ENCODE measurements around the gene LRRC47.

Gene LRRC47

DNA sequence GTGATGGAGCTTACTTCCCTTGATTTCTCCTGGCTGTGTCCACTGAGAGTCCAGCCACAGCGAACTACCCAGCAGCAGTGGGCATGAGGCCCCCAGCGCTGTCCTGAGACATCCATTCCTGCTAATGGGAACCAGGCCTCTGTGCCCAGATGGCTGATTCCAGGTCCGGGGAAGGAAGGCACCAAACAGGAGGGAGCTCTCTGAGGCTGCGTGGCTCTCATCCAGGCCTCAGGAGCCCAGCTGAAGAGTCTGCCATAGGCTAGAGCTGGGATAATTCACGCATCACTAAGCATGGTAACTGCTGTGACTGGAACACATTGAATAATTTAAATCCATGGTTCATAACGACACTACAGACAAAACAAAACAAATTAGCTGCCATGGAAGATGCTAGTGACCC, 24.7 kb upstream of the LRRC47 start:
- Histone ChIP-seq H3K9me3 (ENCODE audit: insufficient read depth, low read length) (no peaks in the 10 kb centered on the region), H3K4me3 (ENCODE audit: low read length) (no peak overlapping the region), H3K36me3 (replicated peaks; ENCODE audit: low read depth, low read length) (peaks cover 4% of the 10 kb centered on the region), H3K4me2 (ENCODE audit: low read length) (no peak overlapping the region), H3K79me2 (ENCODE audit: low read length) (no peaks in the 10 kb centered on the region), H3K9ac (ENCODE audit: low read length) (no peak overlapping the region), H3K27ac (ENCODE audit: low read length) (no peak overlapping the region), H2AFZ (ENCODE audit: low read depth, low read length) (no peak overlapping the region), H4K20me1 (ENCODE audit: insufficient read depth, low read length) (no peaks in the 10 kb centered on the region; the same call in 1 of the 2 replicates), H3K27me3 (ENCODE audit: low read depth, low read length) (no peaks in the 10 kb centered on the region), H3K4me1 (ENCODE audit: low read length) (peaks cover 12% of the 10 kb centered on the region; the same call in 1 of the 2 replicates)
- TF ChIP-seq EZH2phosphoT487 (IDR thresholded peaks at IDR 0.05; ENCODE audit: low read depth) (no peak), CTCF (IDR thresholded peaks at IDR 0.05; ENCODE audit: low read depth, low read length) (no peak)

GRCh38 chr1:3820316-3820715, 24.0 kb upstream of the LRRC47 start:
- H4K20me1 ChIP-seq (ENCODE audit: insufficient read depth, low read length), result no peaks in the 10 kb centered on the region; the same call in 1 of the 2 replicates
- no peak overlapping the region for H3K4me3 ChIP-seq (ENCODE audit: low read length)
- peaks cover 12% of the 10 kb centered on the region; the same call in 1 of the 2 replicates for H3K4me1 ChIP-seq (ENCODE audit: low read length)
- H3K9me3 ChIP-seq (ENCODE audit: insufficient read depth, low read length), result no peaks in the 10 kb centered on the region
- no peak overlapping the region for H3K27ac ChIP-seq (ENCODE audit: low read length)
- no peak overlapping the region for H2AFZ ChIP-seq (ENCODE audit: low read depth, low read length)
- H3K79me2 ChIP-seq (ENCODE audit: low read length), result no peaks in the 10 kb centered on the region
- peaks cover 4% of the 10 kb centered on the region for H3K36me3 ChIP-seq (replicated peaks; ENCODE audit: low read depth, low read length)
- TF ChIP-seq EZH2phosphoT487 (IDR thresholded peaks at IDR 0.05; ENCODE audit: low read depth) (no peak), CTCF (IDR thresholded peaks at IDR 0.05; ENCODE audit: low read depth, low read length) (no peak)
- no peak overlapping the region for H3K4me2 ChIP-seq (ENCODE audit: low read length)
- no peaks in the 10 kb centered on the region for H3K27me3 ChIP-seq (ENCODE audit: low read depth, low read length)
- no peak overlapping the region for H3K9ac ChIP-seq (ENCODE audit: low read length)

GRCh38 chr1:3819771-3820200, 23.5 kb upstream of the LRRC47 start:
- H3K4me2 ChIP-seq (ENCODE audit: low read length), result no peak overlapping the region
- H3K9me3 ChIP-seq (ENCODE audit: insufficient read depth, low read length), result no peaks in the 10 kb centered on the region
- no peaks in the 10 kb centered on the region for H3K27me3 ChIP-seq (ENCODE audit: low read depth, low read length)
- no peaks in the 10 kb centered on the region; the same call in 1 of the 2 replicates for H4K20me1 ChIP-seq (ENCODE audit: insufficient read depth, low read length)
- H3K36me3 ChIP-seq (replicated peaks; ENCODE audit: low read depth, low read length), result peaks cover 4% of the 10 kb centered on the region
- no peak overlapping the region for H3K27ac ChIP-seq (ENCODE audit: low read length)
- H3K4me1 ChIP-seq (ENCODE audit: low read length), result peaks cover 12% of the 10 kb centered on the region; the same call in 1 of the 2 replicates
- no peak for TF ChIP-seq CTCF (IDR thresholded peaks at IDR 0.05; ENCODE audit: low read depth, low read length)
- no peak for TF ChIP-seq EZH2phosphoT487 (IDR thresholded peaks at IDR 0.05; ENCODE audit: low read depth)
- no peaks in the 10 kb centered on the region for H3K79me2 ChIP-seq (ENCODE audit: low read length)
- no peak overlapping the region for H3K4me3 ChIP-seq (ENCODE audit: low read length)
- no peak overlapping the region for H3K9ac ChIP-seq (ENCODE audit: low read length)
- no peak overlapping the region for H2AFZ ChIP-seq (ENCODE audit: low read depth, low read length)

- H4K20me1 ChIP-seq (ENCODE audit: insufficient read depth, low read length), result no peaks in the 10 kb centered on the region; the same call in 1 of the 2 replicates
- TF ChIP-seq CTCF (IDR thresholded peaks at IDR 0.05; ENCODE audit: low read depth, low read length) (no peak), EZH2phosphoT487 (IDR thresholded peaks at IDR 0.05; ENCODE audit: low read depth) (no peak)
- no peak overlapping the region for H3K4me2 ChIP-seq (ENCODE audit: low read length)
- H3K9me3 ChIP-seq (ENCODE audit: insufficient read depth, low read length), result no peaks in the 10 kb centered on the region
- H3K4me1 ChIP-seq (ENCODE audit: low read length), result peaks cover 12% of the 10 kb centered on the region; the same call in 1 of the 2 replicates
- peaks cover 8% of the 10 kb centered on the region for H3K36me3 ChIP-seq (replicated peaks; ENCODE audit: low read depth, low read length)
- no peak overlapping the region for H3K9ac ChIP-seq (ENCODE audit: low read length)
- no peak overlapping the region for H3K27ac ChIP-seq (ENCODE audit: low read length)
- no peaks in the 10 kb centered on the region for H3K27me3 ChIP-seq (ENCODE audit: low read depth, low read length)
- H2AFZ ChIP-seq (ENCODE audit: low read depth, low read length), result no peak overlapping the region
- H3K4me3 ChIP-seq (ENCODE audit: low read length), result no peak overlapping the region
- no peaks in the 10 kb centered on the region for H3K79me2 ChIP-seq (ENCODE audit: low read length)
Observed at GRCh38 chr1:3817821-3818597, 21.7 kb upstream of the LRRC47 start.

Measured in OCI-LY3 (cell line).